Immature natural killer cell (primary cell): ENCODE measurements around the gene FBXL16. TPM values are rescaled to one million over a fixed set of nuclear protein-coding genes. Genes with fewer than 3 reads are reported as not detected.
A peak's percentile ranks its signal among the peaks of the same experiment; 100 is the strongest.

Source experiments
- DNase-seq, 3 donors: peaks; one replicate each; pipeline ENCODE4 v3.0.0; 2022; ENCODE audit warnings: mixed read lengths in 1 of 3
- H3K27ac Mint-ChIP-seq, 6 donors: one replicate each; pipeline ENCODE4 v1.8.0; 2020; ENCODE audit warnings: mixed read lengths in 6 of 6, mild to moderate bottlenecking in 5 of 6, inconsistent platforms in 4 of 6, moderate library complexity in 3 of 6
- H3K27me3 Mint-ChIP-seq, 3 donors: one replicate each; pipeline ENCODE4 v1.8.0; 2020 to 2021; ENCODE audit warnings: low read depth in 3 of 3, mild to moderate bottlenecking in 3 of 3, mixed read lengths in 3 of 3, moderate library complexity in 3 of 3, inconsistent platforms in 1 of 3
- H3K36me3 Mint-ChIP-seq, 3 donors: one replicate each; pipeline ENCODE4 v1.8.0; 2020; ENCODE audit warnings: mixed read lengths in 3 of 3, inconsistent platforms in 2 of 3, mild to moderate bottlenecking in 2 of 3
- H3K4me1 Mint-ChIP-seq, 2 donors: one replicate each; pipeline ENCODE4 v1.8.0; 2020; ENCODE audit warnings: inconsistent platforms in 2 of 2, mild to moderate bottlenecking in 2 of 2, mixed read lengths in 2 of 2, moderate library complexity in 1 of 2
- H3K4me3 Mint-ChIP-seq, 5 donors: one replicate each; pipeline ENCODE4 v1.8.0; 2020; ENCODE audit warnings: mild to moderate bottlenecking in 5 of 5, mixed read lengths in 5 of 5, inconsistent platforms in 3 of 5, moderate library complexity in 3 of 5
- H3K9me3 Mint-ChIP-seq, 6 donors: one replicate each; pipeline ENCODE4 v1.8.0; 2020; ENCODE audit warnings: mild to moderate bottlenecking in 6 of 6, mixed read lengths in 6 of 6, inconsistent platforms in 4 of 6, moderate library complexity in 3 of 6
- polyA plus RNA-seq, 3 donors: library from polyadenylated mRNA; unstranded; fragments of 300-500 nt; fragmentation: Illumina TruSeq; gene quantifications; one replicate each; pipeline ENCODE4 v1.2.3, GENCODE V29; 2021

FBXL16 gene
- polyA plus RNA-seq, 3 donors from 2014 or later: 0.20 TPM; not detected in 2

DNA sequence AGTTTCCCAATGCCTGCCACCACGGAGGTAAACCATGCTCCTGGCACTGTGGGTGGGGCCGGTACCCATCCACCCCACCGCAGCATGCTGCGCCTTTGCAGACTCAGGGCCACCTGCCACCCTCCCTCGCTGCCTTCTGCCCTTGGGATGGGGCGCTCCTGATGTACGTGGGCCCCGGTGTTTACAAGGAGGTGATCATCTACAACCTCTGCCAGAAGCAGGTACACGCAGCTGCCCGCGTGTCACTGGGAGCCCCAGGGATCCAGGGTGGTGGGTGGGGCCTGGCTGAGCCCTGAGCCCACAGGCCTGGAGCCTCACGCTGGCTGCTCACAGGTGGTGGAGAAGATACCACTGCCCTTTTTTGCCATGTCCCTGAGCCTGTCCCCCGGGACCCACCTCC lies 39.0 kb downstream of the FBXL16 start:
- Mint-ChIP-seq H3K27ac (no peak overlapping the region), H3K36me3 (no peaks in the 10 kb centered on the region), H3K4me1 (peaks cover 6 to 15% of the 10 kb centered on the region in 2 donors), H3K9me3 (no peaks in the 10 kb centered on the region), H3K4me3 (no peak overlapping the region), H3K27me3 (peaks cover 1 to 3% (median 2%) of the 10 kb centered on the region in 3 donors)
- DNase-seq: no peak

DNA sequence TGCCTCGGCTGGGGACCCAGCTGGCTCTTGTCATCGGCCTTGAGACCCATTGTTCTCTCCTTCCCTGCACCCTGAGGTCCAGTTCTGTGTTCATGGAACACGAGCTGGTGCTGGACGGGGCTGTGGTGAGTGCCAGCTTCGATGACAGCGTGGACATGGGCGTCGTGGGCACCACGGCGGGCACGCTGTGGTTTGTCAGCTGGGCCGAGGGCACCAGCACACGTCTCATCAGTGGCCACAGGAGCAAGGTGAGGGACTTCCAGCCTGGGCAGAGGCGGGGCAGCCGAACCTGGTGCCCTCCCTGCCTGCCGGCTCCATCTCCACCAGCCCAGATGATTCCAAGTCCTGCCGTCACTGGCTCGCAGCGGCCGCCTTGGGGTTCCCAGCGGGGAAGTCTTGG lies 43.0 kb downstream of the FBXL16 start:
- H3K4me1 Mint-ChIP-seq: peaks cover 2 to 13% of the 10 kb centered on the region in 2 donors
- H3K27ac Mint-ChIP-seq: no peak overlapping the region
- peaks cover 0 to under 1% (median 0%) of the 10 kb centered on the region in 3 donors for H3K27me3 Mint-ChIP-seq
- H3K36me3 Mint-ChIP-seq: no peaks in the 10 kb centered on the region
- H3K4me3 Mint-ChIP-seq: no peak overlapping the region
- no peak for DNase-seq
- no peaks in the 10 kb centered on the region for H3K9me3 Mint-ChIP-seq

DNA sequence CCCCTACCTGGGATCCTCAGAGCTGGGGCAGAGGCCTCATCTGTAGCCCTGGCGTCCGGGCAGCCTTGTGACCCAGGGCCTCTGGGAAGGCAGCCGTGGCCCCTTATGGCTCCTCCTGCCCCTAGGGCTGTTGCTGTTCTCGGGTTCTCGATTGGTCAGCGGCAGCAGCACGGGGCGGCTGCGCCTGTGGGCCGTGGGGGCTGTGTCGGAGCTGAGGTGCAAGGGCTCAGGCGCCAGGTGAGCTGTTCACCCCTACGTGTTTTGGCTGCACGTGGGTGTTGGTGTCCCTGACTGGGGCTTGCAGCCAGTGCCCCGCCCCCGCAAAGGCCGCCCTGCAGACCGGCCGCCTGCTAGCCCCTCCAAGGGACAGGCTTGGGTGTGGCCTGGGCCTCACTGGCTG lies 43.5 kb downstream of the FBXL16 start:
- no peaks in the 10 kb centered on the region for H3K9me3 Mint-ChIP-seq
- H3K27me3 Mint-ChIP-seq: no peaks in the 10 kb centered on the region
- H3K27ac Mint-ChIP-seq: no peak overlapping the region
- no peak overlapping the region for H3K4me3 Mint-ChIP-seq
- H3K36me3 Mint-ChIP-seq: no peaks in the 10 kb centered on the region
- peaks cover 0 to 10% of the 10 kb centered on the region in 2 donors for H3K4me1 Mint-ChIP-seq
- DNase-seq: no peak

DNA sequence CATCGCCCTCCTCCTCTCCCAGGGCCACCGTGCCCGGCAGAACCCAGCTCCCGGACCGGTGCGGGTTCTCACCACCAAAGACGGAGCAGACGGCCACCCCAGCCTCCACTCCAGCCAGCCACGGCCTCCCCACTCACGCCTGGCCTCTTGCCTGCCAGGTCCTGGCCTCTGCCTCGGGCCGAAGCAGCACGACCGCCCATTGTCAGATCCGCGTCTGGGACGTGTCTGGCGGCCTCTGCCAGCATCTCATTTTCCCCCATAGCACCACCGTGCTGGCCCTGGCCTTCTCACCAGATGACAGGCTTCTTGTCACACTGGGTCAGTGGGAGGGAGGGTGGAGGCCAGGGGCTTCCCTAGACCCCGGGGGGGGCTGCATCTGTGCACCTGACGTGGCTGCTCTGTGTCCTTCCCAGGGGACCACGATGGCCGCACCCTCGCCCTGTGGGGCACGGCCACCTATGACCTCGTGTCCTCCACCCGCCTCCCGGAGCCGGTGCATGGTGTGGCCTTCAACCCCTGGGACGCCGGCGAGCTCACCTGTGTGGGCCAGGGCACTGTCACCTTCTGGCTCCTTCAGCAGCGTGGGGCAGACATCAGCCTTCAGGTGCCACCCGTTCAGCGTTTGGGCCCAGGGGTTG lies 44.3 kb downstream of the FBXL16 start:
- peak overlapping the region in 4 of 5 donors; percentile 8 to 30 (median 17) for H3K4me3 Mint-ChIP-seq

GRCh38 chr16:660459-661183 lies 45.0 kb downstream of the FBXL16 start:
- peak overlapping the region; percentile 30 to 72 (median 54) for H3K4me3 Mint-ChIP-seq
- H3K27ac Mint-ChIP-seq: peak overlapping the region in 4 of 6 donors; percentile 16 to 82 (median 52)
- H3K9me3 Mint-ChIP-seq: no peaks in the 10 kb centered on the region
- no peaks in the 10 kb centered on the region for H3K36me3 Mint-ChIP-seq
- H3K27me3 Mint-ChIP-seq: no peaks in the 10 kb centered on the region
- peaks cover 0 to 10% of the 10 kb centered on the region in 2 donors for H3K4me1 Mint-ChIP-seq
- DNase-seq: peak; percentile 69 to 78 (median 77)

More for the DNA sequence above, 44.3 kb downstream of the FBXL16 start:
- Mint-ChIP-seq H3K27me3 (no peaks in the 10 kb centered on the region), H3K4me1 (peaks cover 0 to 10% of the 10 kb centered on the region in 2 donors), H3K27ac (peak overlapping the region in 3 of 6 donors; percentile 34 to 64 (median 40)), H3K36me3 (no peaks in the 10 kb centered on the region), H3K9me3 (no peaks in the 10 kb centered on the region)
- DNase-seq: no peak

GRCh38 chr16:660132-660458 lies 45.5 kb downstream of the FBXL16 start:
- DNase-seq: no peak
- H3K9me3 Mint-ChIP-seq: no peaks in the 10 kb centered on the region
- H3K36me3 Mint-ChIP-seq: no peaks in the 10 kb centered on the region

DNA sequence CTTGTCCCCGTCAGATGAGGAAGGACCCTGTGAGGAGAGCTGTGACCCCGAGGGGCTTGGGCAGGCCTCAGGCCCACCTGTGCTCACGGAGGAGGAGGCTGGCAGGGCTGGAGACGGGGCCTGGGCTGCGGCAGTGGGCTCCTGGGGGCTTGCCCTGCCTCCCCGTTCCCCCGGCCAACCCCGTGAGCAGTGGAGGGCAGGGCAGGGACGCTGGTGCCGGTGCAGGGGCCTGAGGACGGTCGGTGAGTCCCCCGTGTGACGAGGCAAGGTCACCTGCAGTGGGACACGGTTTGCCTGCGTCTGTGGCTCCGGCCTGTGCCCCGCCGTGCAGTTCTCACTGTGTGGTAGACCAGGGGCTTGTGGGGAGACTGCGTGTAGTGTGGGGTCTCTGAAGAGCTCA lies 46.0 kb downstream of the FBXL16 start:
- no peak overlapping the region for H3K27ac Mint-ChIP-seq
- H3K36me3 Mint-ChIP-seq: no peaks in the 10 kb centered on the region

More at GRCh38 chr16:660132-660458, 45.5 kb downstream of the FBXL16 start:
- Mint-ChIP-seq H3K4me1 (peaks cover 0 to 10% of the 10 kb centered on the region in 2 donors), H3K27me3 (no peaks in the 10 kb centered on the region), H3K27ac (peak overlapping the region in 1 of 6 donors; percentile 62), H3K4me3 (peak overlapping the region in 1 of 5 donors; percentile 72)

DNA sequence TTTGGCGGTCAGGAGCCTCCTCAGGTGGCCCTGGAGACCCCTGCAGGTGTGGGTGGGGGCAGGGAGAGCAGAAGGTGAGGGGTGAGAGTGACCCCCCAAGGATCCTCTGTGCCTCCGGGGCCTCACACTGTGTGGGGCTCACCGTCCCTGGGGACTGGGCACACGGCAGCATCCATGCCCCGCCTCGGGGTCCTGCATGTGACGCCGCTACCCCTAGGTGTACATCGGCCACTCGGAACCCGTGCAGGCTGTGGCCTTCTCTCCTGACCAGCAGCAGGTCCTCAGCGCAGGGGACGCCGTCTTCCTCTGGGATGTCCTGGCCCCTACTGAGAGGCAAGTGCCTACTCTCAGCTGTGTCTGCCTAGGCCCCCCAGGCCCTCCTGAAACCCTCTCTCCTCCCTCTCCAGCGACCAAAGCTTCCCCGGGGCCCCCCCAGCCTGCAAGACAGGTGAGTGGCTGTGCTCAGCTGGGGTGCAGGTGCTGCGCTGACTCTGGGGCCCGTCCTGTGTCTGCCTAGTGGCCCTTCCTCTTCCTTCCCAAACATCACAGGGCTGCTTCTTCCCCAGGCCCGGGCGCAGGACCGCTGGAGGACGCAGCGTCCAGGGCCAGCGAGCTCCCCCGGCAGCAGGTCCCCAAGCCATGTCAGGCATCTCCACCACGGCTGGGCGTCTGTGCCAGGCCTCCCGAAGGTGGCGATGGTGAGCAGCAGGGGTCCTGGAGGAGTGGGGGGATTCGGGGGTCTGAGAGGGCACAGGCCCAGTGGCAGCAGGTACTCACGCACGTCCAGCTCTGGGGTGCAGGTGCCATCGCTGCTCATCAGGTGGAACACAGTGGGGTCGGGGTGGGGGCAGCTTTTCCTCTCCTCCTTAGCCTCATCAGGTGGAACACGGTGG lies 46.7 kb downstream of the FBXL16 start:
- Mint-ChIP-seq H3K4me1 (peaks cover 0 to 10% of the 10 kb centered on the region in 2 donors), H3K36me3 (no peaks in the 10 kb centered on the region), H3K27me3 (no peaks in the 10 kb centered on the region), H3K27ac (no peak overlapping the region), H3K9me3 (no peaks in the 10 kb centered on the region), H3K4me3 (no peak overlapping the region)
- no peak for DNase-seq

More for the DNA sequence above, 46.0 kb downstream of the FBXL16 start:
- Mint-ChIP-seq H3K9me3 (no peaks in the 10 kb centered on the region), H3K4me3 (no peak overlapping the region), H3K27me3 (no peaks in the 10 kb centered on the region), H3K4me1 (peaks cover 0 to 10% of the 10 kb centered on the region in 2 donors)
- DNase-seq: no peak

DNA sequence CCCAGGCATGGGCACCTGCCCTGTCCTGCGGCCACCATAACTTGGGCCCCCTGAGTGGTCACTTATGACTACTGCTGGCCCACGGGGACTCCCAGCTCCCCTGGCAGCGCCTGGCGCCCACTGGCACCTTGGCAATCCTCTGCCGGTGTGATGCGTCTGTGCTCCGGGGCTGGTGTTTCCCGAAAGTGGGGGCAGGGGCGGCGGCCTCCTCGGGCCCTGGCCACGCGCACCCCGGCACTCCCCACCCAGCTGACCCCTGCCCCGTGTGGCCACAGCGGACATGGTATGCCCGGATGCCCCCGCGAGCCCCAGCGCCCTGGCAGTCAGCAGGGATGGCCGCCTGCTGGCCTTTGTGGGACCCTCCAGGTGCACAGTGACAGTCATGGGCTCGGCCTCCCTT lies 48.1 kb downstream of the FBXL16 start:
- Mint-ChIP-seq H3K4me1 (peaks cover 0 to 7% of the 10 kb centered on the region in 2 donors), H3K27me3 (no peaks in the 10 kb centered on the region), H3K36me3 (no peaks in the 10 kb centered on the region), H3K27ac (no peak overlapping the region), H3K4me3 (no peak overlapping the region), H3K9me3 (no peaks in the 10 kb centered on the region)
- DNase-seq: no peak

GRCh38 chr16:654034-654433 lies 51.6 kb downstream of the FBXL16 start:
- Mint-ChIP-seq H3K27ac (no peak overlapping the region), H3K4me3 (no peak overlapping the region), H3K4me1 (no peaks in the 10 kb centered on the region), H3K9me3 (no peaks in the 10 kb centered on the region), H3K36me3 (no peaks in the 10 kb centered on the region), H3K27me3 (peaks cover 0 to 3% (median 0%) of the 10 kb centered on the region in 3 donors)
- DNase-seq: no peak

- Mint-ChIP-seq H3K4me1 (peaks cover 0 to 6% of the 10 kb centered on the region in 2 donors), H3K9me3 (no peaks in the 10 kb centered on the region), H3K36me3 (no peaks in the 10 kb centered on the region), H3K4me3 (peak overlapping the region in 1 of 5 donors; percentile 19), H3K27ac (no peak overlapping the region), H3K27me3 (peaks cover 0 to 3% (median 2%) of the 10 kb centered on the region in 3 donors)
- no peak for DNase-seq
Observed at GRCh38 chr16:652454-653305, 52.9 kb downstream of the FBXL16 start.

DNA sequence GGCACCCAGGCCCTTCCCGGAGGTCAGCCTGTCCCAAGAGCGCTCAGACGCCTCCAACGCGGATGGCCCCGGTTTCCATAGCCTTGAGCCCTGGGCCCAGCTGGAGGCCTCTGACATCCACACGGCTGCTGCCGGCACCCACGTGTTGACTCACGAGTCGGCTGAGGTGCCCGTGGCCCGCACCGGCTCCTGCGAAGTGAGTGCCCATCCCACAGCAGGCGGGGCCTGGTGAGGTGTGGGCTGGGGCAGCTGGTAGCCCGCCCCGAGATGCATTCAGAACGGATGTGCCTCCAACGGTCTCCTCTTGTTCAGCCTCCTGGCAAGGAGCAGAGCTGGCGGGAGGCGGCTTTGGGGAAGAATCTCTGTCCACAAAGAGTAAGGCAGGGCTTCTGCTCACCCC lies 53.8 kb downstream of the FBXL16 start:
- Mint-ChIP-seq H3K4me3 (no peak overlapping the region), H3K4me1 (peaks cover 0 to 6% of the 10 kb centered on the region in 2 donors), H3K27ac (no peak overlapping the region), H3K36me3 (no peaks in the 10 kb centered on the region), H3K9me3 (no peaks in the 10 kb centered on the region), H3K27me3 (peaks cover 0 to 3% (median 2%) of the 10 kb centered on the region in 3 donors)
- DNase-seq: no peak

GRCh38 chr16:649631-650030 lies 56.0 kb downstream of the FBXL16 start:
- no peak for DNase-seq
- Mint-ChIP-seq H3K27me3 (peaks cover 0 to 3% (median 2%) of the 10 kb centered on the region in 3 donors), H3K9me3 (no peaks in the 10 kb centered on the region), H3K4me1 (peaks cover 0 to 7% of the 10 kb centered on the region in 2 donors), H3K36me3 (no peaks in the 10 kb centered on the region), H3K27ac (peak overlapping the region in 1 of 6 donors; percentile 39), H3K4me3 (peak overlapping the region; percentile 54 to 70 (median 64))
